Right lobe of liver (tissue), 6 donors: Measurements from ENCODE around the gene PAXX. TPM values are rescaled to one million over a fixed set of nuclear protein-coding genes. Genes with fewer than 3 reads are reported as not detected.

ENCODE experiments used
- ATAC-seq, 4 donors: fragments of 200-7000 bp; cut with Tn5 transposase; one replicate each; pipeline ENCODE4 v1.9.1; 2020; ENCODE audit warnings: mild to moderate bottlenecking in 4 of 4, moderate library complexity in 4 of 4
- DNase-seq, 3 donors: peaks; one replicate each; pipeline ENCODE4 v3.0.0-alpha.2; 2020
- H3K27ac ChIP-seq, 3 donors: fragments of 200-600 bp; one replicate each; pipeline ENCODE4 v1.8.0; 2022
- H3K27me3 ChIP-seq, 2 donors: fragments of 200-600 bp; one replicate each; pipeline ENCODE4 v1.8.0; 2022
- H3K36me3 ChIP-seq, 4 donors: fragments of 200-600 bp; sonication (generic) in 1 of 4; one replicate each; pipeline versions ENCODE4 v1.5.1 to v1.8.0; 2017 to 2022; ENCODE audit warnings: control low read depth in 1 of 4
- H3K4me1 ChIP-seq, 4 donors: fragments of 200-600 bp; sonication (generic) in 1 of 4; one replicate each; pipeline versions ENCODE4 v1.5.1 to v1.8.0; 2017 to 2022; ENCODE audit warnings: control low read depth in 1 of 4
- H3K4me3 ChIP-seq, 3 donors: fragments of 200-600 bp; one replicate each; pipeline ENCODE4 v1.8.0; 2022
- H3K9me3 ChIP-seq, 4 donors: fragments of 200-600 bp; sonication (generic) in 1 of 4; one replicate each; pipeline versions ENCODE4 v1.5.1 to v1.8.0; 2017 to 2022; ENCODE audit warnings: control low read depth in 1 of 4
- POLR2A ChIP-seq: fragments of 450-650 bp; IDR thresholded peaks from one replicate; pipeline ENCODE4 v1.6.1; 2017; ENCODE audit warnings: antibody characterized with exemption, mild to moderate bottlenecking
- WGBS: methylation state at CpG from one replicate; pipeline ENCODE4 v1.1.6; 2018; ENCODE audit warnings: low coverage, low lambda C conversion rate; ENCODE audit not compliant: insufficient coverage; ENCODE audit errors: missing lambda C conversion rate; 5-methylcytosine and 5-hydroxymethylcytosine counted together
- intact Hi-C, 2 donors: fragments of 100-400 bp; cut with DNase I; formaldehyde crosslinking; loops; one replicate each; pipeline versions ENCODE4 v1.11.2 to v1.14.1; 2022
- total RNA-seq, 6 experiments: library from RNA; depleted of rRNA in 2 of 6; stranded (reverse); fragments of >200 nt in 2 of 6; fragmentation: NEBNext Ultra II Directional in 3 of 6; extraction: Animal tissue kit (Norgen Biotek cat#: 25700) in 3 of 6; gene quantifications; one replicate each; pipeline versions ENCODE4 v1.1.0 to v1.2.4, GENCODE V29; 2016 to 2023
- TF ChIP-seq, protein P1 (sequence below), 4 donors: fragments of 200-600 bp in 3 of 4; fragments of 450-650 bp in 1 of 4; IDR thresholded peaks; one replicate each; pipeline versions ENCODE4 v1.5.1 to v1.8.0; 2016 to 2022; ENCODE audit warnings: antibody characterized with exemption in 4 of 4, mild to moderate bottlenecking in 2 of 4
- donor health status: DM: no; HTN: yes; CAD: no.
- donor health status: DM: no; HTN: no; CAD: no.
- donor health status: DM: no; HTN: no; CAD: no.
- donor health status: DM: no; HTN: yes; CAD: no.
- donor health status: DM: no; HTN: yes; CAD: no.

PAXX gene
- total RNA-seq, 6 experiments from 2014 or later, result 13.8 to 34.5 (median 23.3) TPM

DNA sequence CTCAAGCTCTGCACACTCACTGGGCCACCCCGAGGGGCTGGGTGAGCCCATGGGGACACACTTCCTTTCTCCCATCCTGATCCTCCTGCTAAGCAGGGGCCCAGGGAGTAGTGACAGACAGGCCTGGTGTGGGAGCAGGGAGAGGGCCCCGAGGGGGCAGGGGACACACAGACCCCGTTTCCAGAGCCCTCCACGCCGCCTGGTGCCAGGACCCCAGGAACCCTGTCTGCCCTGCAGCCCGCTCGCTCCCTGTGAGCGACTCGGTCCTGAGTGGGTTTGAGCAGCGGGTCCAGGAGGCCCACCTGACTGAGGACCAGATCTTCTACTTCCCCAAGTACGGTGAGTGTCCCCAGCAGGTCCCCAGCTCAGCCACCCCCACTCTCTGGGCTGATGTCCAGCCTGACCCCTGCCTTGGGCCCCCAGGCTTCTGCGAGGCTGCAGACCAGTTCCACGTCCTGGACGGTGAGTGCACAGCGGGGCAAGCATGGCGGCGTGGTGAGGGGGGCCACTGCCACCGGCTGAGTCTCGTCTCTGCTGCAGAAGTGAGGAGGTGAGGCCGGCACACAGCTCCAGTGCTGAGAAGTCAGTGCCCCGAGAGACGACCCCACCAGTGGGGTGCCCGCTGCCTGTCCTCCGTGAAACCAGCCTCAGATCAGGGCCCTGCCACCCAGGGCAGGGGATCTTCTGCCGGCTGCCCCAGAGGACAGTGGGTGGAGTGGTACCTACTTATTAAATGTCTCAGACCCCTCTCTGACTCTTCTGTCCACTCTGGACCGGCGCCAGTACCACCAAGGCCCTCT is 45.8 kb upstream of the PAXX start:
- peak overlapping the region; percentile 58 to 94 (median 75) for H3K4me3 ChIP-seq
- peak overlapping the region; percentile 86 to 98 (median 89) for H3K27ac ChIP-seq
- TF ChIP-seq, protein P1, sequence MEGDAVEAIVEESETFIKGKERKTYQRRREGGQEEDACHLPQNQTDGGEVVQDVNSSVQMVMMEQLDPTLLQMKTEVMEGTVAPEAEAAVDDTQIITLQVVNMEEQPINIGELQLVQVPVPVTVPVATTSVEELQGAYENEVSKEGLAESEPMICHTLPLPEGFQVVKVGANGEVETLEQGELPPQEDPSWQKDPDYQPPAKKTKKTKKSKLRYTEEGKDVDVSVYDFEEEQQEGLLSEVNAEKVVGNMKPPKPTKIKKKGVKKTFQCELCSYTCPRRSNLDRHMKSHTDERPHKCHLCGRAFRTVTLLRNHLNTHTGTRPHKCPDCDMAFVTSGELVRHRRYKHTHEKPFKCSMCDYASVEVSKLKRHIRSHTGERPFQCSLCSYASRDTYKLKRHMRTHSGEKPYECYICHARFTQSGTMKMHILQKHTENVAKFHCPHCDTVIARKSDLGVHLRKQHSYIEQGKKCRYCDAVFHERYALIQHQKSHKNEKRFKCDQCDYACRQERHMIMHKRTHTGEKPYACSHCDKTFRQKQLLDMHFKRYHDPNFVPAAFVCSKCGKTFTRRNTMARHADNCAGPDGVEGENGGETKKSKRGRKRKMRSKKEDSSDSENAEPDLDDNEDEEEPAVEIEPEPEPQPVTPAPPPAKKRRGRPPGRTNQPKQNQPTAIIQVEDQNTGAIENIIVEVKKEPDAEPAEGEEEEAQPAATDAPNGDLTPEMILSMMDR (IDR thresholded peaks at IDR 0.05), result no peak
- no peak for TF ChIP-seq POLR2A
- H3K9me3 ChIP-seq, result no peaks in the 10 kb centered on the region
- no peak for ATAC-seq
- H3K4me1 ChIP-seq, result peaks cover 0 to 34% (median 15%) of the 10 kb centered on the region in 4 donors
- H3K27me3 ChIP-seq, result no peaks in the 10 kb centered on the region
- WGBS, result 8% methylated on average over 2 of the region's 27 CpGs
- peak; percentile 34 to 71 (median 62) for DNase-seq
- intact Hi-C loops, result loop anchor here in 1 of 2 donors (10.0 kb wide), 2 partner anchors 62 to 88 kb away; partner anchors contain the start of genes FUT7 and TRAF2
- peaks cover 6 to 13% (median 11%) of the 10 kb centered on the region in 4 donors for H3K36me3 ChIP-seq

DNA sequence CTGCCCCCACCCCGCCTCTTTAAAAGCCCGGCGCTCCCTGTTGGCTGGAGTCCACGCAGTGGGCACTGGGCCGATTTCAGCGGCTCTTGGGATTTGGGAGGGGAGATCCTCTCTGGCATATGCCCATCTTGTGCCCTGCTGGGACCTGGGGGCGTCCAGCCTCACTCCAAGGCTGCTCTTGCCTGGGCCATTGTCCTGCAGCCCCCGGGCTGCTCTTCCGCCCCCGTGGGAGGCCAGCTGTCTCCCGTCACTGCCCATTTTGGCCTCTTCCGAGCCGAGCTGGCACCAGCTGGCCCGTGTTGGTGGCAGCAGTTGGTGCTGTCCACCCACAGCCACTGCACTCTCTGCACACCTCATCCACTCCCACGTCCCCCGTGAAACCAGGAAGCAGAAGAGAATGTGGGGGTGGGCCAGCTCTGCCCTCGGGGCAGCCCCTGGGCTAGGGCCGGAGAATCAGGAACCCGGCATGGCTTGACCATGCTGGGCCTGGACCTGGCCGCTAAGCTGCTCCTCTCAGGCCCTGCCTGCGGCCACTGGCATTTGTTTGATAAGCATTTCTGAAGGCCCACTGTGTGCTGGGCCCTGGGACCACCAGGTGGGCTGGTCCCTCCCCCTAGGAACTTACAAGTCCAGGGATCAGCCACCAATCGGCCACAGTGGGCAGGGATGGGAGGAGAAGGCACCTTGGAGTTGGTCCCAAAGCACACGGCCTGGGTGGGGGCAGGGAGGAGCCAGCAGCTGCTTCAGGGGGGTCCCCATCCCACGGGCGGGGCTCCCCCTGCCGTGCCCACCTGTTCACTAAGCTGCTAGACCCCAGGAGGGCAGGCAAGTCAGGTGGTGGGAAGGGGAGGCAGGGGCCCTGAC is 45.0 kb upstream of the PAXX start:
- intact Hi-C loops, result loop anchor here in 1 of 2 donors (10.0 kb wide), 2 partner anchors 62 to 88 kb away; partner anchors contain the start of genes FUT7 and TRAF2

DNA sequence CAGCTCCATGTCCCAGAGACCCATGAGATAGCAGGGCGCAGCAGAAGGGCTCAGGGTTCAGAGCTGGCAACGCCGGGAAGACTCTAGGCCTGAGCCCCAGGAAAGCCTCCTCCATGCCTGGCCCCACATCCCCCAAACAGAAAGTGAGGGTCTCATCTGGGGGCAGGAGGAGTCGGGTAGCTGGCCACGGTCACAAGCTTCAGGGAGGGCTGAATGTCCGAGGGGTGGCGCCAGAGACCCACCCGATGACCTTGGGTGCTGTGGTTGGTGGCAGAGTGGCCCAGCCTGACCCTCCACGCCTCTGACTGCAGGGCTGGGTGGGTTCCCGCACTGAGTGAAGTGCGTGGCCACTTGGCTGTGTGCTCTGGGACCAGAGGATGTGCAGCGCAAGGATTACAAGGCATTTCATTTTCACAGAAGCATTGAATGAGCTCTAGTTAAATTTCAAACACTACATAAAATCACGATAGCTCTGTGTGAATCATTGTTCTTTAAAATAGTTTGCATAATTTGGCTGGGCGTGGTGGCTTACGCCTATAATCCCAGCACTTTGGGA is 44.2 kb upstream of the PAXX start:
- intact Hi-C loops, result loop anchor here in 1 of 2 donors (10.0 kb wide), 2 partner anchors 63 to 87 kb away; partner anchors contain the start of genes FUT7 and TRAF2
- DNase-seq, result peak; percentile 68 to 76 (median 71)
- Histone ChIP-seq H3K27me3 (no peaks in the 10 kb centered on the region), H3K36me3 (no peaks in the 10 kb centered on the region), H3K9me3 (no peaks in the 10 kb centered on the region), H3K27ac (peak overlapping the region; percentile 86 to 98 (median 89)), H3K4me1 (peaks cover 0 to 26% (median 12%) of the 10 kb centered on the region in 4 donors), H3K4me3 (peak overlapping the region; percentile 58 to 94 (median 75))
- TF ChIP-seq, protein P1 (IDR thresholded peaks at IDR 0.05), result peak; percentile 39 to 51 (median 46)
- TF ChIP-seq POLR2A, result peak; percentile 16
- ATAC-seq, result peak in 1 of 4 donors; percentile 4
- 14% methylated on average over 8 of the region's 15 CpGs for WGBS

More for the DNA sequence above, 45.0 kb upstream of the PAXX start:
- peaks cover 0 to 31% (median 15%) of the 10 kb centered on the region in 4 donors for H3K4me1 ChIP-seq
- 26% methylated on average over 4 of the region's 26 CpGs for WGBS
- H3K4me3 ChIP-seq, result peak overlapping the region; percentile 58 to 94 (median 75)
- H3K36me3 ChIP-seq, result peaks cover 3 to 4% (median 4%) of the 10 kb centered on the region in 4 donors
- H3K9me3 ChIP-seq, result no peaks in the 10 kb centered on the region
- no peaks in the 10 kb centered on the region for H3K27me3 ChIP-seq
- DNase-seq, result peak; percentile 49 to 79 (median 63)
- TF ChIP-seq, protein P1 (IDR thresholded peaks at IDR 0.05), result no peak
- peak; percentile 20 for TF ChIP-seq POLR2A
- H3K27ac ChIP-seq, result peak overlapping the region; percentile 86 to 98 (median 89)
- no peak for ATAC-seq
